ENCODE data around the gene ITM2C. TPM values are rescaled to one million over a fixed set of nuclear protein-coding genes. Genes with fewer than 3 reads are reported as not detected.

ITM2C gene
- total and polyA plus RNA-seq, 2 of the 8 experiments (the other 6 are each of a cell fraction or from before 2014, with no cell fraction given), result 362 to 742 TPM

DNA sequence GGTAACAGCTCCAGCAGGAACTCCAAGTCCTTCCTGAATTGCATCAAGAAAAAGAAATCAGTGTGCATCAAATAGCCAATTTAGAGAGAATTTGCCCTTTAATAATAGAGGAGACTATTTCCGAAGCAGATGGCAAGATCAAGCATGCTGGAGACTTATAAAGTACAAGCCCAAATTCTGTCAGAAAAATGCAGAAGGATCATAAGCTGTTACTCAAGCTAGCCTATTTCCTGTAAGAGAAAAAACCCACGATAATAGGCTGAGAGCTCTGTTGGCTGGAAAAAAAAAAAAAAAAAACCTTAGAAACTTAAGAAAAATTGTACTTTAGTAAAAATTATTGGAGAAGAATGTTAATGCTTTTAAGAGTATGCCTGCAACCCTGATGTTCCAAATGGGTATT, 24.4 kb upstream of the ITM2C start:
- Histone ChIP-seq H2AFZ (ENCODE audit: low read length) (no peak overlapping the region), H3K36me3 (ENCODE audit: control insufficient read depth in 2 of 4, insufficient read depth in 4 of 4, low read length in 3 of 4) (no peaks in the 10 kb centered on the region), H3K23me2 (ENCODE audit: low read depth, low read length) (no peaks in the 10 kb centered on the region), H3K4me2 (ENCODE audit: insufficient read depth in 1 of 2, low read depth in 2 of 2, low read length in 2 of 2) (no peak overlapping the region), H3K18ac (ENCODE audit: extremely low read depth, low read length) (no peak overlapping the region), H2AK5ac (ENCODE audit: low read depth, low read length) (no peak overlapping the region), H3K56ac (replicated peaks; ENCODE audit: insufficient read length, low read depth, low read length) (no peak overlapping the region), H4K5ac (ENCODE audit: insufficient read length, low read depth, low read length) (no peak overlapping the region), H2BK5ac (ENCODE audit: low read depth, low read length) (no peak overlapping the region), H4K91ac (replicated peaks; ENCODE audit: insufficient read length, low read length) (no peak overlapping the region), H3K4ac (replicated peaks; ENCODE audit: insufficient read length, low read depth, low read length) (no peak overlapping the region), H3K23ac (ENCODE audit: insufficient read length) (no peak overlapping the region), H4K8ac (ENCODE audit: extremely low read depth, insufficient read depth, low read length) (no peak overlapping the region), H2BK12ac (ENCODE audit: low read depth, low read length) (no peak overlapping the region), H3K79me1 (ENCODE audit: low read depth, low read length) (no peaks in the 10 kb centered on the region), H2BK20ac (ENCODE audit: low read length) (no peak overlapping the region), H3K9me3 (ENCODE audit: insufficient read depth in 2 of 2, low read depth in 1 of 2, low read length in 1 of 2) (no peaks in the 10 kb centered on the region), H3K27ac (ENCODE audit: low read depth, low read length) (no peak overlapping the region), H3K79me2 (ENCODE audit: control insufficient read depth in 1 of 2, insufficient read depth in 2 of 2, low read length in 2 of 2) (no peaks in the 10 kb centered on the region), H3K9ac (replicated peaks in 1 of 4; ENCODE audit: extremely low read depth in 1 of 4, low read depth in 3 of 4, low read length in 3 of 4) (no peak overlapping the region), H3K4me1 (replicated peaks in 1 of 4; ENCODE audit: control insufficient read depth in 3 of 4, insufficient read depth in 4 of 4, low read length in 3 of 4) (no peaks in the 10 kb centered on the region), H4K20me1 (replicated peaks in 1 of 2; ENCODE audit: control insufficient read depth in 1 of 2, insufficient read depth in 2 of 2, low read length in 2 of 2) (no peaks in the 10 kb centered on the region), H2BK15ac (ENCODE audit: low read length) (no peak overlapping the region), H3K14ac (ENCODE audit: insufficient read length) (no peak overlapping the region), H3K4me3 (ENCODE audit: extremely low read depth in 1 of 4, insufficient read depth in 2 of 4, low read depth in 3 of 4, low read length in 4 of 4) (no peak overlapping the region), H3K27me3 (replicated peaks in 1 of 4; ENCODE audit: control insufficient read depth in 3 of 4, extremely low read depth in 1 of 4, insufficient read depth in 3 of 4, low read length in 3 of 4) (no peaks in the 10 kb centered on the region), H2BK120ac (replicated peaks; ENCODE audit: low read depth, low read length) (no peak overlapping the region)
- ChIA-PET CTCF (ENCODE audit: partially characterized antibody) (interaction anchor here (0.6 to 4.0 kb wide), 13 partner anchors 8 to 526 kb away, joined by 3 to 24 read pairs (median 4); partner anchors contain the start of gene GPR55), POLR2A (ENCODE audit: partially characterized antibody) (interaction anchor here (1.6 kb wide), 1 partner anchor 24 kb away, joined by 4 read pairs; the partner anchor contains the start of gene ITM2C)
- FAIRE-seq (no peak), DNase-seq (ENCODE audit: low read depth in 1 of 2, low spot score in 2 of 2) (no peak)
- WGBS, 2 experiments (ENCODE audit: extremely low coverage in 1 of 2, insufficient coverage in 1 of 2, insufficient read length in 1 of 2, insufficient replicate concordance in 2 of 2, low coverage in 1 of 2, low lambda C conversion rate in 2 of 2, missing lambda C conversion rate in 1 of 2), result 85% methylated on average over 1 of the region's 2 CpGs; no CpG with 5 or more reads in 1 of the 2 experiments
- no peak for TF ChIP-seq BCL11A (IDR thresholded peaks at IDR 0.05; ENCODE audit: low read depth in 2 of 2, low read length in 2 of 2)
- TF ChIP-seq KDM4A (IDR thresholded peaks at IDR 0.05; ENCODE audit: low read depth, low read length, severe bottlenecking), result no peak
- no peak for TF ChIP-seq RFX5 (IDR thresholded peaks at IDR 0.05; ENCODE audit: borderline replicate concordance, low read depth, low read length)
- TF ChIP-seq SIN3A (conservative IDR thresholded peaks at IDR 0.05 in 1 of 2, IDR thresholded peaks at IDR 0.05 in 1 of 2; ENCODE audit: low read depth in 1 of 2, low read length in 2 of 2), result no peak
- TF ChIP-seq BRCA1 (IDR thresholded peaks at IDR 0.05; ENCODE audit: low read depth, low read length), result no peak
- TF ChIP-seq SAP30 (IDR thresholded peaks at IDR 0.05; ENCODE audit: insufficient read depth, insufficient replicate concordance, low read length), result no peak
- no peak for TF ChIP-seq USF2 (IDR thresholded peaks at IDR 0.05; ENCODE audit: low read length)
- TF ChIP-seq GABPA (IDR thresholded peaks at IDR 0.05; ENCODE audit: borderline replicate concordance, insufficient read depth, low read length), result no peak
- TF ChIP-seq GTF2F1 (IDR thresholded peaks at IDR 0.05; ENCODE audit: borderline replicate concordance, low read depth, low read length), result no peak
- TF ChIP-seq, protein P1, sequence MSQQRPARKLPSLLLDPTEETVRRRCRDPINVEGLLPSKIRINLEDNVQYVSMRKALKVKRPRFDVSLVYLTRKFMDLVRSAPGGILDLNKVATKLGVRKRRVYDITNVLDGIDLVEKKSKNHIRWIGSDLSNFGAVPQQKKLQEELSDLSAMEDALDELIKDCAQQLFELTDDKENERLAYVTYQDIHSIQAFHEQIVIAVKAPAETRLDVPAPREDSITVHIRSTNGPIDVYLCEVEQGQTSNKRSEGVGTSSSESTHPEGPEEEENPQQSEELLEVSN (IDR thresholded peaks at IDR 0.05), result no peak
- no peak for TF ChIP-seq ASH2L (IDR thresholded peaks at IDR 0.05; ENCODE audit: low read length)
